ENCODE data around the gene SCAMP4. TPM values are rescaled to one million over a fixed set of nuclear protein-coding genes. Genes with fewer than 3 reads are reported as not detected.
A peak's percentile ranks its signal among the peaks of the same experiment; 100 is the strongest.

SCAMP4 gene
- total and polyA plus RNA-seq, 5 donors from 2014 or later = 8.2 to 20.8 (median 11.4) TPM

GRCh38 chr19:1913781-1914577 is 8.8 kb downstream of the SCAMP4 start:
- Histone ChIP-seq H3K27ac (ENCODE audit: insufficient read depth, low read length, poor library complexity, severe bottlenecking) (no peak overlapping the region), H3K36me3 (ENCODE audit: control insufficient read depth, insufficient read depth, low read length) (peaks cover 3% of the 10 kb centered on the region), H3K4me3 (ENCODE audit: low read depth, low read length) (no peak overlapping the region), H3K4me1 (ENCODE audit: control insufficient read depth, insufficient read depth, low read length, poor library complexity, severe bottlenecking) (peaks cover 8% of the 10 kb centered on the region), H3K27me3 (ENCODE audit: control insufficient read depth, insufficient read depth, low read length) (no peaks in the 10 kb centered on the region), H3K9me3 (ENCODE audit: control insufficient read depth in 2 of 2, low read length in 2 of 2) (no peaks in the 10 kb centered on the region)
- Mint-ChIP-seq H3K4me1 (peaks cover 0 to 12% (median under 1%) of the 10 kb centered on the region in 4 donors), H3K9me3 (no peaks in the 10 kb centered on the region), H3K4me3 (peak overlapping the region in 1 of 4 donors; percentile 58), H3K36me3 (peaks cover 5% of the 10 kb centered on the region), H3K27ac (no peak overlapping the region), H3K27me3 (no peaks in the 10 kb centered on the region)
- DNase-seq = no peak
- no peak for ATAC-seq (ENCODE audit: low read depth in 2 of 2)

- H3K9me3 Mint-ChIP-seq = no peaks in the 10 kb centered on the region
- H3K27me3 Mint-ChIP-seq = no peaks in the 10 kb centered on the region
- peaks cover 3% of the 10 kb centered on the region for H3K36me3 ChIP-seq (ENCODE audit: control insufficient read depth, insufficient read depth, low read length)
- peaks cover 4% of the 10 kb centered on the region for H3K4me1 ChIP-seq (ENCODE audit: control insufficient read depth, insufficient read depth, low read length, poor library complexity, severe bottlenecking)
- no peak for DNase-seq
- no peaks in the 10 kb centered on the region for H3K27me3 ChIP-seq (ENCODE audit: control insufficient read depth, insufficient read depth, low read length)
- no peak overlapping the region for H3K27ac Mint-ChIP-seq
- H3K4me1 Mint-ChIP-seq = peaks cover 0 to 5% (median under 1%) of the 10 kb centered on the region in 4 donors
- no peaks in the 10 kb centered on the region for H3K9me3 ChIP-seq (ENCODE audit: control insufficient read depth in 2 of 2, low read length in 2 of 2)
- H3K4me3 ChIP-seq (ENCODE audit: low read depth, low read length) = no peak overlapping the region
- no peak overlapping the region for H3K4me3 Mint-ChIP-seq
- no peak overlapping the region for H3K27ac ChIP-seq (ENCODE audit: insufficient read depth, low read length, poor library complexity, severe bottlenecking)
- ATAC-seq (ENCODE audit: low read depth in 2 of 2) = no peak
- peaks cover 5% of the 10 kb centered on the region for H3K36me3 Mint-ChIP-seq
Measured at GRCh38 chr19:1914826-1915341, 9.7 kb downstream of the SCAMP4 start.

- no peak overlapping the region for H3K27ac ChIP-seq (ENCODE audit: insufficient read depth, low read length, poor library complexity, severe bottlenecking)
- H3K27me3 Mint-ChIP-seq = no peaks in the 10 kb centered on the region
- no peak for ATAC-seq (ENCODE audit: low read depth in 2 of 2)
- H3K36me3 ChIP-seq (ENCODE audit: control insufficient read depth, insufficient read depth, low read length) = peaks cover 3% of the 10 kb centered on the region
- peaks cover 5% of the 10 kb centered on the region for H3K36me3 Mint-ChIP-seq
- H3K4me1 Mint-ChIP-seq = peaks cover 0 to 5% (median 2%) of the 10 kb centered on the region in 4 donors
- H3K9me3 Mint-ChIP-seq = no peaks in the 10 kb centered on the region
- no peaks in the 10 kb centered on the region for H3K9me3 ChIP-seq (ENCODE audit: control insufficient read depth in 2 of 2, low read length in 2 of 2)
- H3K4me3 Mint-ChIP-seq = no peak overlapping the region
- H3K27me3 ChIP-seq (ENCODE audit: control insufficient read depth, insufficient read depth, low read length) = no peaks in the 10 kb centered on the region
- peak overlapping the region in 1 of 3 donors; percentile 62 for H3K27ac Mint-ChIP-seq
- no peak for DNase-seq
- H3K4me3 ChIP-seq (ENCODE audit: low read depth, low read length) = no peak overlapping the region
- H3K4me1 ChIP-seq (ENCODE audit: control insufficient read depth, insufficient read depth, low read length, poor library complexity, severe bottlenecking) = no peaks in the 10 kb centered on the region
Measured at GRCh38 chr19:1917146-1917545, 11.9 kb downstream of the SCAMP4 start.

- Mint-ChIP-seq H3K4me3 (no peak overlapping the region), H3K36me3 (peaks cover 5% of the 10 kb centered on the region), H3K27ac (peak overlapping the region in 1 of 3 donors; percentile 86), H3K4me1 (peaks cover 0 to 8% (median 4%) of the 10 kb centered on the region in 4 donors), H3K27me3 (no peaks in the 10 kb centered on the region), H3K9me3 (no peaks in the 10 kb centered on the region)
- Histone ChIP-seq H3K36me3 (ENCODE audit: control insufficient read depth, insufficient read depth, low read length) (no peaks in the 10 kb centered on the region), H3K4me1 (ENCODE audit: control insufficient read depth, insufficient read depth, low read length, poor library complexity, severe bottlenecking) (no peaks in the 10 kb centered on the region), H3K27me3 (ENCODE audit: control insufficient read depth, insufficient read depth, low read length) (no peaks in the 10 kb centered on the region), H3K9me3 (ENCODE audit: control insufficient read depth in 2 of 2, low read length in 2 of 2) (no peaks in the 10 kb centered on the region), H3K4me3 (ENCODE audit: low read depth, low read length) (no peak overlapping the region), H3K27ac (ENCODE audit: insufficient read depth, low read length, poor library complexity, severe bottlenecking) (no peak overlapping the region)
- no peak for DNase-seq
- no peak for ATAC-seq (ENCODE audit: low read depth in 2 of 2)
Measured at GRCh38 chr19:1917926-1918325, 12.7 kb downstream of the SCAMP4 start.

- Mint-ChIP-seq H3K4me3 (peak overlapping the region in 1 of 4 donors; percentile 38), H3K4me1 (peaks cover 0 to 15% (median 6%) of the 10 kb centered on the region in 4 donors), H3K27me3 (no peaks in the 10 kb centered on the region), H3K9me3 (no peaks in the 10 kb centered on the region), H3K36me3 (peaks cover 2% of the 10 kb centered on the region), H3K27ac (no peak overlapping the region)
- H3K4me1 ChIP-seq (ENCODE audit: control insufficient read depth, insufficient read depth, low read length, poor library complexity, severe bottlenecking) = peaks cover 10% of the 10 kb centered on the region
- no peaks in the 10 kb centered on the region for H3K27me3 ChIP-seq (ENCODE audit: control insufficient read depth, insufficient read depth, low read length)
- no peak overlapping the region for H3K4me3 ChIP-seq (ENCODE audit: low read depth, low read length)
- ATAC-seq (ENCODE audit: low read depth in 2 of 2) (no peak), DNase-seq (no peak)
- H3K9me3 ChIP-seq (ENCODE audit: control insufficient read depth in 2 of 2, low read length in 2 of 2) = no peaks in the 10 kb centered on the region
- H3K36me3 ChIP-seq (ENCODE audit: control insufficient read depth, insufficient read depth, low read length) = no peaks in the 10 kb centered on the region
- no peak overlapping the region for H3K27ac ChIP-seq (ENCODE audit: insufficient read depth, low read length, poor library complexity, severe bottlenecking)
Measured at GRCh38 chr19:1918975-1919374, 13.8 kb downstream of the SCAMP4 start.

- peaks cover 2% of the 10 kb centered on the region for H3K36me3 Mint-ChIP-seq
- H3K4me3 Mint-ChIP-seq = no peak overlapping the region
Measured at GRCh38 chr19:1920644-1921043, 15.4 kb downstream of the SCAMP4 start.

GRCh38 chr19:1921326-1921725 is 16.1 kb downstream of the SCAMP4 start:
- no peak for DNase-seq
- H3K27me3 ChIP-seq (ENCODE audit: control insufficient read depth, insufficient read depth, low read length) = no peaks in the 10 kb centered on the region
- Mint-ChIP-seq H3K4me3 (no peak overlapping the region), H3K27ac (peak overlapping the region in 1 of 3 donors; percentile 63), H3K27me3 (no peaks in the 10 kb centered on the region), H3K4me1 (peaks cover 0 to 20% (median 6%) of the 10 kb centered on the region in 4 donors), H3K9me3 (no peaks in the 10 kb centered on the region), H3K36me3 (peaks cover 2% of the 10 kb centered on the region)
- H3K27ac ChIP-seq (ENCODE audit: insufficient read depth, low read length, poor library complexity, severe bottlenecking) = no peak overlapping the region
- H3K36me3 ChIP-seq (ENCODE audit: control insufficient read depth, insufficient read depth, low read length) = no peaks in the 10 kb centered on the region
- no peaks in the 10 kb centered on the region for H3K9me3 ChIP-seq (ENCODE audit: control insufficient read depth in 2 of 2, low read length in 2 of 2)
- H3K4me1 ChIP-seq (ENCODE audit: control insufficient read depth, insufficient read depth, low read length, poor library complexity, severe bottlenecking) = peaks cover 12% of the 10 kb centered on the region
- H3K4me3 ChIP-seq (ENCODE audit: low read depth, low read length) = no peak overlapping the region
- ATAC-seq (ENCODE audit: low read depth in 2 of 2) = no peak

More at GRCh38 chr19:1920644-1921043, 15.4 kb downstream of the SCAMP4 start:
- Mint-ChIP-seq H3K27ac (no peak overlapping the region), H3K4me1 (peaks cover 0 to 20% (median 6%) of the 10 kb centered on the region in 4 donors), H3K9me3 (no peaks in the 10 kb centered on the region), H3K27me3 (no peaks in the 10 kb centered on the region)
- H3K4me1 ChIP-seq (ENCODE audit: control insufficient read depth, insufficient read depth, low read length, poor library complexity, severe bottlenecking) = peaks cover 12% of the 10 kb centered on the region
- no peak overlapping the region for H3K4me3 ChIP-seq (ENCODE audit: low read depth, low read length)
- ATAC-seq (ENCODE audit: low read depth in 2 of 2) = no peak
- no peaks in the 10 kb centered on the region for H3K9me3 ChIP-seq (ENCODE audit: control insufficient read depth in 2 of 2, low read length in 2 of 2)
- no peaks in the 10 kb centered on the region for H3K27me3 ChIP-seq (ENCODE audit: control insufficient read depth, insufficient read depth, low read length)
- no peak for DNase-seq
- H3K27ac ChIP-seq (ENCODE audit: insufficient read depth, low read length, poor library complexity, severe bottlenecking) = no peak overlapping the region
- no peaks in the 10 kb centered on the region for H3K36me3 ChIP-seq (ENCODE audit: control insufficient read depth, insufficient read depth, low read length)
